Spinal cord (tissue), 10 donors: ENCODE measurements around the gene OR10P1. TPM values are rescaled to one million over a fixed set of nuclear protein-coding genes. Genes with fewer than 3 reads are reported as not detected.
"Not testable (repeated sequence)": the region's sequence is repeated elsewhere in the genome, so short reads cannot be mapped to it uniquely, and the experiment has no call there.

Source experiments
- DNase-seq, 6 donors: peaks; one replicate each; pipeline versions ENCODE4 v3.0.0 to v3.0.0-alpha.2; 2013 to 2015; ENCODE audit warnings: low spot score in 6 of 6, low read depth in 4 of 6
- H3K27ac ChIP-seq: one replicate; pipeline ENCODE4 v1.5.1; 2013; ENCODE audit warnings: low read depth, low read length, control low read depth
- H3K27me3 ChIP-seq: one replicate; pipeline ENCODE4 v1.6.1; 2013; ENCODE audit warnings: low read length; ENCODE audit not compliant: control insufficient read depth, insufficient read depth
- H3K36me3 ChIP-seq: one replicate; pipeline ENCODE4 v1.6.1; 2013; ENCODE audit warnings: low read length; ENCODE audit not compliant: control insufficient read depth, insufficient read depth
- H3K4me1 ChIP-seq: one replicate; pipeline ENCODE4 v1.6.1; 2013; ENCODE audit warnings: low read length; ENCODE audit not compliant: control insufficient read depth, insufficient read depth
- H3K4me3 ChIP-seq: one replicate; pipeline ENCODE4 v1.5.1; 2013; ENCODE audit warnings: low read depth, low read length, control low read depth
- H3K9me3 ChIP-seq: one replicate; pipeline ENCODE4 v1.6.1; 2013; ENCODE audit warnings: low read length; ENCODE audit not compliant: control insufficient read depth, insufficient read depth
- WGBS: methylation state at CpG from one replicate; pipeline ENCODE4 v1.1.5; 2013; ENCODE audit warnings: missing lambda C conversion rate; ENCODE audit not compliant: insufficient coverage; 5-methylcytosine and 5-hydroxymethylcytosine counted together
- long read RNA-seq, 4 donors: transcript quantifications; one replicate each; lab custom pipeline, GENCODE V29; 2026
- polyA plus RNA-seq, 2 donors: library from polyadenylated mRNA; unstranded; fragments of 120-200 nt; gene quantifications; one replicate each; pipeline ENCODE4 v1.2.1, GENCODE V29; 2013; ENCODE audit not compliant: insufficient read length in 2 of 2
- total RNA-seq, 2 donors: library from RNA; depleted of rRNA in 1 of 2; stranded (reverse); fragments of 120-200 nt in 1 of 2; fragments of >200 nt in 1 of 2; gene quantifications; one replicate each; pipeline versions ENCODE4 v1.2.3 to v1.2.4, GENCODE V29; 2013 to 2014
- donor health status: healthy.

Gene OR10P1, protein sequence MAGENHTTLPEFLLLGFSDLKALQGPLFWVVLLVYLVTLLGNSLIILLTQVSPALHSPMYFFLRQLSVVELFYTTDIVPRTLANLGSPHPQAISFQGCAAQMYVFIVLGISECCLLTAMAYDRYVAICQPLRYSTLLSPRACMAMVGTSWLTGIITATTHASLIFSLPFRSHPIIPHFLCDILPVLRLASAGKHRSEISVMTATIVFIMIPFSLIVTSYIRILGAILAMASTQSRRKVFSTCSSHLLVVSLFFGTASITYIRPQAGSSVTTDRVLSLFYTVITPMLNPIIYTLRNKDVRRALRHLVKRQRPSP
- total RNA-seq: not detected
- polyA plus RNA-seq: not detected
- long read RNA-seq, donor 1: 0 reads
- long read RNA-seq, donor 2, partial matches to known transcripts: 0 of 2 reads
- long read RNA-seq, donor 2, other reads (novel, unspliced or antisense): 0 of 2 reads
- long read RNA-seq, donor 3: 0 reads
- long read RNA-seq, donor 4: 0 reads

DNA sequence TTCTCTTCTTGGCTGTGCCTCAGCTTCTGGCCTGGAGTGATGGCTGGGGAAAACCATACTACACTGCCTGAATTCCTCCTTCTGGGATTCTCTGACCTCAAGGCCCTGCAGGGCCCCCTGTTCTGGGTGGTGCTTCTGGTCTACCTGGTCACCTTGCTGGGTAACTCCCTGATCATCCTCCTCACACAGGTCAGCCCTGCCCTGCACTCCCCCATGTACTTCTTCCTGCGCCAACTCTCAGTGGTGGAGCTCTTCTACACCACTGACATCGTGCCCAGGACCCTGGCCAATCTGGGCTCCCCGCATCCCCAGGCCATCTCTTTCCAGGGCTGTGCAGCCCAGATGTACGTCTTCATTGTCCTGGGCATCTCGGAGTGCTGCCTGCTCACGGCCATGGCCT, at the start of gene OR10P1:
OR10P1 (plus strand) TSS at position 40 of the 400 bp plus-strand sequence; CDS start at position 40, 0 bp downstream.
- Histone ChIP-seq H3K9me3 (no peaks in the 10 kb centered on the region), H3K4me3 (no peak within 1 kb of the TSS), H3K4me1 (peaks cover 3% of the 10 kb centered on the region), H3K27me3 (no peaks in the 10 kb centered on the region), H3K27ac (no peak within 1 kb of the TSS), H3K36me3 (no peaks in the 10 kb centered on the region)
- no peak for DNase-seq
- WGBS: 85% methylated on average over 6 of the region's 6 CpGs

DNA sequence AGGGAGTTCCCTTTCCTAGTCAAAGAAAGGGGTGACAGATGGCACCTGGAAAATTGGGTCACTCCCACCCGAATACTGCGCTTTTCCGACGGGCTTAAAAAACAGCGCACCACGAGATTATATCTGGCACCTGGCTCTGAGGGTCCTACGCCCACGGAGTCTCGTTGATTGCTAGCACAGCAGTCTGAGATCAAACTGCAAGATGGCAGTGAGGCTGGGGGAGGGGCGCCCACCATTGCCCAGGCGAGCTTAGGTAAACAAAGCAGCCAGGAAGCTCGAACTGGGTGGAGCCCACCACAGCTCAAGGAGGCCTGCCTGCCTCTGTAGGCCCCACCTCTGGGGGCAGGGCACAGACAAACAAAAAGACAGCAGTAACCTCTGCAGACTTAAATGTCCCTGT, 46.5 kb upstream of the OR10P1 start:
- DNase-seq, H3K27me3 ChIP-seq, H3K27ac ChIP-seq, H3K4me3 ChIP-seq, H3K9me3 ChIP-seq, H3K36me3 ChIP-seq, H3K4me1 ChIP-seq: not testable (repeated sequence)
- 92% methylated on average over 9 of the region's 12 CpGs for WGBS

DNA sequence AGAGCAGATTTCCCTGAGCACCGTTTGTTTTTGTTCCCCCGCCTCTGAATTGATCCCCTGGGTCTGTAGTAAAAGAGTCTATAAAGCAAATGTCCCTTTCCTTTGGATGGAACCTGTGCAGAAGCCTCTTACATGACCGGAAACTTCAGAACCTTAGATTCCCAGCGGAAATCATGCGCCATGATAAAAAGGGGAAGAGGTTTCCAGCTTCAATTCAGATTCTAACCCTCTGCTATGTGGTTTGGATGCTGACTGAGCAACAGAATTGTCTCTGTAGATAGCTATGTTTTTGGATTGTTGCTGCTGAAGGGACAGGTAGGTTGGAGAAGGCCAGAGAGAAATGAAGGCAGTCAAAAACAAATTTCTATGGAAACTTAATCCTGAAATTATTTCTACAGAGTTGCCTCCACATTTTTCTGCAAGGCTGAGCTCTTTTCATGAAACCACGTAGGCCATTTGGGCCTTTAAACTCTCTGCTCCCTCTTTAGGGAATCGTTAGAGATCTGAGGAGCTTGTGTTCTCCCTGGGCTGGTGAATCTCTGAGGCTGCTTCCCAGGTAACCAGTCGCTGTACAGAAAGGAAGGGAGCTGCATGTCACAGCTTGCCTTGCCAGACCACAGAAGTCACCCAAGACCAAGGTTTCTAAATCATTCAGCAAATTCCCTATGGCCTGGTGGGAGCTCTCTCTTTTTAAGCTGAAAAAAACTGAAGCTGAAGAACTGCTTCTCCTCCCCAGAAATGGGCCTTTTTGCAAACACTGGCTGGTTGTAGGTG, 28.7 kb upstream of the OR10P1 start:
- Histone ChIP-seq H3K36me3 (no peaks in the 10 kb centered on the region), H3K27ac (no peak overlapping the region), H3K27me3 (no peaks in the 10 kb centered on the region), H3K4me3 (no peak overlapping the region), H3K9me3 (no peaks in the 10 kb centered on the region), H3K4me1 (no peaks in the 10 kb centered on the region)
- 48% methylated on average over 7 of the region's 8 CpGs for WGBS
- peak in 1 of 6 donors; percentile 29 for DNase-seq

DNA sequence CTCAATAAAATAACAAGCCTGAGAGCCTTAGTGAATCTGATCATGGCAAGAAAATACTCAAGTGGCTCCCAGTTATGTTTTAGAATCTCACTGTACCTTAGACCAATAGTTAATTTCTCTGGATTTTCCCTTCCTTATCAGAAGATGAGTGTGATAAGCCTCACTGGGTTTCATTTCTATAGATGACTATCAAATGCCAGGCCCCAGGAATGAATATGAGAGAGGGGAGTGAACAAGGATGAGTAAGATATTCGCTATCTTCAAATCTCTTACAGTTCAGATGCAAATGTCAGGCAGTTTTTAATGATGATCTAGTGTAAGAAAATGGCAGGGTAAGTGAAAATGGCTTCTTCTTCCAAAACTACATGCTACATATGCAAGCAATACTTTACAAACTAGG, 26.1 kb upstream of the OR10P1 start:
- no peak for DNase-seq
- WGBS: no CpG with 5 or more reads among the region's 1 CpG

DNA sequence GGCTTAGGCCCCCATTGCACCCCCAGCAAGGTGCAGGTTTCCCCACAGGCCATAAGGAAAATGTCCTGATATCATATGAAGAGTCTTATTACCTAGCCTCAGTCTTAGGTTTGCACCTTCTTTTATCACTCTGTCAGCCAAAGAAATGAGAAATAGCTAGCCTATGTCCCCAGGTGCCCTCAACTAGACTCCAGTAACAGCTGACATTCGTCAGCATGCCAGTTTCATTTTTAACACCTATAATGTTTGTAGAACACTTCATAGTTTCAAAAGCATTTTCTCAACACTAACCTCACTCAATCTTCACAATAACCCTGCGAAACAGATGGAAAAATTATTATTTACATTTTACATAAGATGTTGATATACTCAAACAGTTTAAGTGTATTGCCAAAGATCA, 24.0 kb upstream of the OR10P1 start:
- H3K4me1 ChIP-seq: no peaks in the 10 kb centered on the region
- H3K36me3 ChIP-seq: no peaks in the 10 kb centered on the region
- peaks cover 5% of the 10 kb centered on the region for H3K9me3 ChIP-seq
- no peak overlapping the region for H3K4me3 ChIP-seq
- no peaks in the 10 kb centered on the region for H3K27me3 ChIP-seq
- 71% methylated on average over 1 of the region's 2 CpGs for WGBS
- H3K27ac ChIP-seq: no peak overlapping the region
- DNase-seq: no peak

More for the DNA sequence above, 26.1 kb upstream of the OR10P1 start:
- Histone ChIP-seq H3K4me1 (no peaks in the 10 kb centered on the region), H3K9me3 (no peaks in the 10 kb centered on the region), H3K4me3 (no peak overlapping the region), H3K36me3 (no peaks in the 10 kb centered on the region), H3K27ac (no peak overlapping the region), H3K27me3 (no peaks in the 10 kb centered on the region)

DNA sequence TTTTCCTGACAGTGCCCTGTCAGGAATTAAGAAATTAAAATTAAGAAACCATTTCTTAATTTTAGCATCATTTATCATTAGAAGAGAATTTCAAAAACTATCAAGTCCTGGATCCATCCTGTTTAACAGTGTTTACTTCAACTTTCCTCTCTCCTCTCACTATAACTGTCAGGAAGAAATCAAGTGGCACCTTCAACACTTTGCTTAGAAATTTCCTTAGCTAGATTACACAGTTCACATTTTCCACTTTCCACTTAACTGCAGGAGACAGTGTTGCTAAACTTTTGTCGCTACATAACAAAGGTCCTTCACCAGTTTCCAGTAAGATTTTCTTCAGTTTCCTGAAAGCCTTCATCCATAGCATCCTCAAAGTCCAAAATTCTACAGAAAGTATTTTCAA, 21.9 kb upstream of the OR10P1 start:
- WGBS: 100% methylated on average over 1 of the region's 1 CpG
- peaks cover 5% of the 10 kb centered on the region for H3K9me3 ChIP-seq
- H3K27ac ChIP-seq: no peak overlapping the region
- no peaks in the 10 kb centered on the region for H3K27me3 ChIP-seq
- no peaks in the 10 kb centered on the region for H3K36me3 ChIP-seq
- no peak for DNase-seq
- H3K4me1 ChIP-seq: no peaks in the 10 kb centered on the region
- no peak overlapping the region for H3K4me3 ChIP-seq

DNA sequence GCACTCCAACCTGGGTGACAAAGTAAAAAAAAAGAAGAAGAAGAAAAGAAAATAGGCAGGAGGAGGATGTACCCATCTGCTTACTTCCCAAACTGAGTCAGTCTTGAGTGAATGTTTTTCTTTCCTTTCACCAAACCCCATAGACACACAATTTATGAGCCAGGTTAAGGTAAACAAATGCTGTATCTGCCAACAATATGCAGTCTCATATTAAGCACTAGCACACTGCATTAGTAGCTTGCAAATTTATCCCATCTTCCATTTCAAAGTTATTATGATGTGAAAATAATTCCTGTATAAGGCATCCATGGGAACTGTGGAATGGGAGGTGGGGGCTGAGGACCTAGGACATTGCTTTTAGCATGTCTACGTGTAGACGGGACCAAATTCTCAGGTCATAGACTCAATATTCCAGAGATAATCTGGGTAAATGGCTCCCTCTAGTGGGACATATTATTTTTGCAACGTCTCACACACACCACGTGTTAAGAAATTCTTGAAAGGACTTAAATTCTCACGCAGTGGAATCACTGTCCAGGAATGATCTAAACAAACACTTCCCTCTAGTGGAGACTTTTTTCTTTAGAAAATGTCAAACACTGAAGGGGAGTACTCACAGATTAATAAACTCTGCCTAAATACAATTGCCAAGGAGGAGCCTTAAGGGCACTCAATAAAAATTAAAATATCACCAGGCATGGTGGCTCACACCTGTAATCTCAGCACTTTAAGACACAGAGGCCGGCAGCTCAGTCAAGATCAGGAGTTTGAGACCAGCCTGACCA, 17.1 kb upstream of the OR10P1 start:
- no CpG with 5 or more reads among the region's 6 CpGs for WGBS
- H3K36me3 ChIP-seq: no peaks in the 10 kb centered on the region
- no peak overlapping the region for H3K27ac ChIP-seq
- peak; percentile 77 to 97 (median 83) for DNase-seq
- H3K4me1 ChIP-seq: no peaks in the 10 kb centered on the region
- H3K4me3 ChIP-seq: no peak overlapping the region
- no peaks in the 10 kb centered on the region for H3K27me3 ChIP-seq
- H3K9me3 ChIP-seq: peaks cover 5% of the 10 kb centered on the region

DNA sequence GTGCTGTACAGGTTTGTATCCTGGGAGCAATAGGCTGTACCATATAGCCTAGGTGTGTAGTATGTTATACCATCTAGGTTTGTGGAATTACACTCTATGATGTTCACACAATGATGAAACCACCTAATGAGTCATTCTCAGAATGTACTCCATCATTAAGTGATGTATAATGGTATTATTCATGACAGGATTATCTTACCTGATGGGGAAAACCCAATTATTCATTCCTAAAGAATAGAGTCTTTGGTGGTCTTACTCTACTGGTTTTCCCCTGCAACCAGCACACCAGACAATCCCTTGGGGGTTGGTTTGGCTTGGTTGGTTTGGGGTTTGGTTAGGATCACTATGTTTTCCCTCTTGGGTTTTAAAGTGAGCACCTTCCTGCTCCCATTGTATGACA, 12.6 kb upstream of the OR10P1 start:
- DNase-seq: no peak
- Histone ChIP-seq H3K4me3 (no peak overlapping the region), H3K9me3 (no peaks in the 10 kb centered on the region), H3K27ac (no peak overlapping the region), H3K36me3 (no peaks in the 10 kb centered on the region), H3K4me1 (no peaks in the 10 kb centered on the region), H3K27me3 (no peaks in the 10 kb centered on the region)

DNA sequence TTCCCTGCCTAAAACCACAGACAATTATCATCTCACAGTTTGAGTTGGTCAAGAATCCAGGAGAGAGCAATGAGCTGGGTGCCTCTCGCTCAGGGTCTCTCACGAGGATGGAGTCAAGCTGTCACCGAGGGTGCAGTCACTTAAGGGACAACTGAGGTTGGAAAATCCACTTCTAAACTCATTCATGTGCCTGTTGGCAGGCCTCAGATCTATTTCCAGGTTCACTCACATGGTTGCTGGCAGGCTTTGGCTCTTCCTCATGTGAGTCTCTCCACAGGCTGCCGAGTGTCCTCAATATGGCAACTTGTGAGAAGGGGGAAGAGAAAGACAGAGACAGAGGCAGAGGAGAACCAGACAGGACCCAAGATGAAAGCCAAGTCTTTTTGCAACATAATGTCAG, 10.5 kb upstream of the OR10P1 start:
- no peaks in the 10 kb centered on the region for H3K4me1 ChIP-seq
- H3K36me3 ChIP-seq: no peaks in the 10 kb centered on the region
- 85% methylated on average over 3 of the region's 4 CpGs for WGBS
- no peak overlapping the region for H3K27ac ChIP-seq
- H3K9me3 ChIP-seq: no peaks in the 10 kb centered on the region
- no peak overlapping the region for H3K4me3 ChIP-seq
- H3K27me3 ChIP-seq: no peaks in the 10 kb centered on the region
- no peak for DNase-seq
